HUDEP-2 (cell line): ENCODE measurements around the gene RAB22A.

ENCODE experiments used
- DNase-seq, 76 experiments: peaks; one replicate each; lab custom pipeline; 2025; ENCODE audit not compliant: unreplicated experiment in 76 of 76; lab: John Stamatoyannopoulos, UW

RAB22A gene

DNA sequence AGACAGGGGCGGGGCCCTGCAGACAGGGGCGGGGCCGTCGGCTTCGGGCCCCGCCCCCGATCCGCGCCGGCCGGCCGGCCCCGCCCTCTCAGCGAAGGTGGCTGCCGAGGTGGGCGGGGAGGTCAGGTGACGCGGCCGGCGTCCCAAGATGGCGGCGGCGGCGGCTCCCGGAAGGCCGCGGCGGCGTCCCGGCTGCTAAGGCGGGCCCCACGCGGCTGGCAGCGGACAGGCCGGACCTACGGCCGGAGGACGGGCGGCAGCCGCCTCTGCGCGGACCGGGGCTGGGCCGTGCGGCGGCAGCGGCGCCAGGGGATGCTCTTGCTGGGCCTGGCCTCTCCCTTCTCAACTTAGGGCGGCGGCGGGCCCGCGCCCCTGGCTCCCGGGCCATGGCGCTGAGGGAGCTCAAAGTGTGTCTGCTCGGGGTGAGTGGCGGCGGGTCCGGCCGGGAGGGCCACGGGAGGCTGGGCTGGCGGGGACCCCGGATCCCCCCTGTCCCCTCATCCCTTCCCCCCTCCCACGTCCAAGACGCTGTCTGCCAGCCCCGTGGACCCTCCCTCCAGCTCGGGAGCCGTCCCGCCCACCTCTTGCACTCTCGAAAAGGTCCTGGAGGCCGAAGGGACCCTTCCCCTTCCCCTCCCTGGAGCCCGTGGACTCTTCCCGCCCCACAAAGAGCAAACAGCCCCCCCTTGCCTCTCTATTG, at the start of gene RAB22A:
TSS of gene RAB22A (plus strand) at position 125 of the 700 bp plus-strand sequence. CDS start at position 387, 262 bp downstream.
- DNase-seq, result peak in 63 of 76 experiments; percentile 7 to 77 (median 54)

GRCh38 chr20:58260006-58260405, 49.5 kb upstream of the RAB22A start:
- no peak for DNase-seq

DNA sequence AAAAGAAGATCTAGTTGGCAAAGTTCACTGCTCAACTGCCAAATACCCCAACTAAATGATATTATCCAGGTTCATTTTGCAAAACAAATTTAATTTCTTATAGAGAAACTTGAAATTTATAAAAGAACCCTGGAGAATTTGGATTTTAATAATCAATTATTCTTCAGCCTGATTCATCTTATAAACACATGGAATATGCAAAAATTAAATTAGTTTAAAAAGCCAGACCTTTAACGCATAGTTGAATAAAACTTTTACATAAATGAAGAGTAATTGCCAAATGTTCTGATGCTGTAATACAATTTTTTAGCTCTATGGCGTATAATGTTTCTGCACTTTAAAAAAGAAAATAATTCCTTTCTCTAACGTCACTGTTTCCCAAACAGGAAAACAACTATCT, 47.9 kb upstream of the RAB22A start:
- no peak for DNase-seq

DNA sequence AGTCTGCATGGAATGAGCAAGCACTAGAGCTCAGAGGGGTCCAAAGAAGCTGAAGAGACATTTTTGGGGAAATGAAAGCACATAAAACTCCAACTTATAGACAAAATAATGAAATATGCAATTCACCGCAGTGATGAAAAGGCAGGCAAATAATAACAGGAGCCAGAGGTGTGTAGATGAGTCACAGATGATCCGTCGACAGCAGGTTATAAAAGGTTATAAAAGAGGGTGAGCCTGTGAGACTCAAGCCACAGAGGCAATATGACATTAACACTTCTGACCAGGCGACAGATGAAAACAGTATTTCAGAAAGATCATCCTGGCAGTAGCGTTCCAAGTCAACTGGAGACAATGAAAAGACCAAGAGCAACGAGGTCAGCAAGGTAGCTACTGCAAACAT, 45.2 kb upstream of the RAB22A start:
- DNase-seq, result no peak

DNA sequence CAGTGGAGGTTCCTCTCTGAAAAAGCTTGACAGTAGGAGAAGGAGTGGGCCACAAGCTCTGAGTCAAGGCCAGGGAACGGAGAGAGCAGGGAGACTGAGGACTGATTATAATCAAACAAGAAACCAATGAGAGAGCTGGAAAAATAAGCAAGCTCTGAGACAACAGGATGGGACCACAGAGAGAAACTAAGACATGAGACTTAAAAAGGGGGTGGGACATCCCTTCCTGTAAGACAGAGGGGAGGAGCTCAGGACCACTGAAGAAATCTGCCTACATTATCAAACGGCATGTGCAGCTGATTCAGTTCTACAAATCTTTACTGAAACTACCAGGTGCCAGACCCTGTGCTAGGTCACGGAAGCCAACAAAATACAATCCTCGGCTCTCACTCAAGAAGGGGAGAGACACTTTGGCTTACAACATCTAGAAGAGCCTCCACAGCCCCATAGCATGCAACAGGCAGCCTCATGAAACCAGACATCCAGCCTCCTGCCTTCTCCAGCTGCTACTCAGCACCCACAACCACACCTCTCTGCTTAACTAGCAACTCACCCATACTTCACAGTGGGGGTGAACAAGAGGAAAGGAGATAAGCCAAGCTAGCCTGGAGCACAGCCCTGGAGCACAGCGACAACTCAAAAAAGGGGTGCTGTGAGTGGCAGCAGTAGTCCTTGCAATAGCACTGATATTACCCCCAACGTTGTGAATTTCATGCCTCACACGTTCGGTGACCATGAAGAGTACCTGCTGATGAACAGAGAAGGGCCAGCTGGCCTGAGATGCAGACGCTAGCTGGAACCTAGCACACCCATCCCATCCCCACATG, 41.9 kb upstream of the RAB22A start:
- DNase-seq, result no peak

DNA sequence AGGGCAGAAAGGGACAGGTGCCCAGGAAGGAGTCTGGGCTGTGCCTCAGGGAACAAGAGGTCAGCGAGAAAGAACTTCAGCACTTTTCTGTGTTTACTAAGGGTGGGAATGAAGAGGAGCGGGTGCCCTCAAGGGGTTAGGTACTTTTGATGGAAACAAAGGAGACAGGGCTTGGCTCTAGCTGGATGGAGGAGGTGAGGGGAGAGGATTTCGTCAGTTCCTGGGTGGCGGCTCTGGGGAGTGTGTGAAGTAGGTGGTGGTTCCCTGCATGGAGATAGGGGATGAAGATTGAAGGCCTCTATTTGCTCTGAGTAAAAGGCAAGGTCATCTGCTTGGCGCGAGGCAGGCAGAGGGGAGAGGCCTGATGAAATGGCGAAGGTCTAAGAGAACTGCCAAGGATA, 41.1 kb upstream of the RAB22A start:
- DNase-seq, result no peak

- no peak for DNase-seq
Measured at GRCh38 chr20:58268936-58269619, 40.4 kb upstream of the RAB22A start.

- DNase-seq, result no peak
Measured at GRCh38 chr20:58271606-58272351, 37.7 kb upstream of the RAB22A start.

- DNase-seq, result no peak
Measured at GRCh38 chr20:58274384-58274783, 35.1 kb upstream of the RAB22A start.

DNA sequence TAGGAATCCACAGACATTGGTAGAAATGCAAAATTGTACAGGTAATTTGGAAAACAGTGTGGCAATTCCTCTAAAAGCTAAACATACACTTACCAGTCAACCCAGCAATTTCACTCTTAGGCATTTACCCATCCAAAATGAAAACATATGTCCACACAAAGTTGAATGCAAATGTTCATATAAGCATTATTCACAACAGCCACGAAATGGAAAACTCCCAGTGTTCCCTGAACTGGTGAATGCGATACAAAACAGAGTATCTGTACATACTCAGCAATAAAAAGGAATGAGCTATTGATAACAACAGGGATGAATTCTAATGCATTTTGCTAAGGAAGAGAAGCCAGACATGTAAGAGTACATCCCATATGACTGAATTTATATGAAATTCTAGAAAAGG, 32.4 kb upstream of the RAB22A start:
- no peak for DNase-seq

- no peak for DNase-seq
Measured at GRCh38 chr20:58277578-58278472, 31.7 kb upstream of the RAB22A start.

DNA sequence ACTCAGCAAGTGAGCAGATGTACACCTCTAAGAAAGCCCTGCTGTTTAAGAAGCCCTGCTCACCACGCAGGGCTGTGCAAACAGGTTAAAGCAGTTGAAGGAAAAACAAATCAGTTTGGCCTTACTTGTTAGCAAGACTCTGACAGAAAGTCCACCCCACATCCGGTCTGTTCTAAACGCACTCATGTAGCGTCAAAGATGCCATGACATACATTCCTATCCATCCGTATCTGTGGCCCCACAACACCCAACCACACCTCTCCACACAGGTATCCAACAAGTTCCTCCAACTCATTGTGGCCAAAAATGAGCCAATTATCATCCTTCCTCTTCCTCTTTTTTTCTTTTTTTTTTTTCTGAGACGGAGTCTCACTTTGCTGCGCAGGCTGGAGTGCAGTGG, 22.8 kb upstream of the RAB22A start:
- DNase-seq, result no peak

GRCh38 chr20:58287638-58288037, 21.9 kb upstream of the RAB22A start:
- DNase-seq, result no peak

- DNase-seq, result no peak
Measured at GRCh38 chr20:58289143-58289542, 20.4 kb upstream of the RAB22A start.

DNA sequence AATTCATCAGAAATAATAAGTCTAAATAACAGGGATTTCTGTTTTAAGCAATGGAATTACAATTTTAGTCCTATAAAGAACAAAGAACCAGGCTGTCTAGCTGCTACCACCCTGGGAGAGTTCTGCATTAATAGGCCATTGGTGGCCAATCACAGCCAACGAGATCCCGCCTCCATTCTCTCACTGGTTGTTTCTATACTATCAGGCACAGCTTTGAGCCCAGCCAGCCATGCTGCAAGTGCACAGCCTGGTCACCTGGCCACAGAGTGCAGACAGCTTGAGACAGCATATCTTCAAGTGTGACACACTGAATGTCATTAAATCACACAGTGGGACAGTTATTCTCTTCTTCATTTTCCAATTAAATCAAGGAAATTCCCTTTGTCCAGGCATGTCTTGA, 16.1 kb upstream of the RAB22A start:
- peak in 7 of 76 experiments; percentile 0 to 21 (median 3) for DNase-seq

DNA sequence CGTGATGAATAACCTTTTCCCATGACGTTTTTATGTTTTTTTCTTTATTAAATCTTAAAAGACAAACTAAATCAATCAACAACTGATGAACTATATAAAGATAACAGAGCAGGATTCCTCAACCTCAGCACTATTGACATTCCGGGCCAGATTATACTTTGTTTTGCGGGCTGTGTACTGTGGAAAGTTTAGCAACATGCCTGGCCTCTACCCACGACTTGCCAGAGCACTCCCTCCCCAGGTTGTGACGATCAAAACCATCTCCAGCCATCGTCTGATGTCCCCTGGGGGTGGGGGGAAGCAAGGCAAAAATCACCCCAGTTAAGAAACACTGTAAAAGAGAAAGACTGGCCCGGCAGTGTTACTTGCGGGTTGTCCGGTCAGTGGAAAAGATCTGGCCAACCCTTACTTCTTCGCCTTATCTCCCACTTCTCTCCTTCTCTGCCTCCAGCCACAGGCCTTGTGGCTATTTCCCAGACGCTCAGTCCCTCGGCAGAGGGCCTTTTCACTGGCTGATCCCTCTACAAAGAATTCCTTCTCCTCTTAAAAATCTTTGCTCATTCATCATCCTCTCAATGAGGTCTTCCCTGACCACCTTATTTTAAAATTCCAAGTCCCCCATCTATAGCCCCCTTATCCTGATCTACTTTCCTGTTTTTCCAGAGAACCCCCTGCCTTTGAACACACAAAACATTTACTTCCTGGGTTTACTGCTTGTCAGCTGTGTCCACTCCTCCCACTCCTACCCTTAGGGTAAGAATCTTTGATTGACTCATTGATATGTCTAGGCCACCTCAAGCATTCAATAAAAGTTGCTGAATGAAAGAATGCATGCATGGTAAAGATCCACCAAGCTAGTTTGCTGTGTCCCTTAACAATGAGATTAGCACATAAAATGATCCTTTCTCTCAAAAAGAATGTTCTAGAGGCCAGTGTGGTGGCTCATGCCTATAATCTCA, 14.7 kb upstream of the RAB22A start:
- DNase-seq, result no peak

DNA sequence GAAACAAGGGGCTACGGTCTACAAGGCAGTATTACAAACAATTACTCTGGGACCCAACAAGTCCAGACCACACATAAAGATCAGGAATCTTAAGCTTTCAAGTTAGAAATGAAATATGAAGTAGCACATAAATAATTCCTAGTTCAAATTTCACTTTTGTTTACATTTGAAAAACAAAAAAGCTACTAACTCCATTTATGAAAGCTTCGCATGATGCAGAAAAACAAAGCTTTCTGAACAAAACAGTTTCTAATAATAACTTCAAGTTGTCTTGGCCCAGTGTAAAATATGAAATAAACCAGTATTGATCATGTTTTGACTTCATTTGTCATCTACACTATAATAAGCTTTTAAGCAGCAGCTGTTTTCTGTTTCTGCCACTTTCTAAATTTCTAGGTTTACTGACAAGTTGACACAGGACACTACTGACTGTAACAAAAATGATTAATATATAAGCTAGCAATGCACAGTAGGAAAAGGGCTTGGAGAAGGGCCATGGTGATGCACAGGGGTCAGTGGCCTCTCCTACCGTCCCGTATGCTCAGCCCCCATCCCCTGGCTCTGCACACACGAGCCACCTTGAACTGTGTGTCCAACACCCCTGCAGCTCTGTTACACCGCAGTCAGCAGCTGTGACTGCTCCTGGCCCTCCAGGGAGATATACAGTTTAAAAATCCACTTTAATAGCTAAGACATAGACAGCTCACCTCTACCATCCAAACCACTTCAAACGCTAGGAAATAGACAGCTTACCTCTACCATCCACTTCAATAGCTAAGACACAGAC, 13.3 kb upstream of the RAB22A start:
- no peak for DNase-seq

GRCh38 chr20:58297394-58297793, 12.1 kb upstream of the RAB22A start:
- DNase-seq, result no peak
